Measurements from ENCODE around the gene TNS4. TPM values are rescaled to one million over a fixed set of nuclear protein-coding genes. Genes with fewer than 3 reads are reported as not detected.
A peak's percentile ranks its signal among the peaks of the same experiment; 100 is the strongest.

TNS4 gene
- total RNA-seq, 4 donors from 2014 or later = 0.30 TPM; not detected in 3

- TF ChIP-seq POLR2A (IDR thresholded peaks at IDR 0.05) (no peak), EP300 (IDR thresholded peaks at IDR 0.05) (peak in 1 of 2 donors; percentile 64), CTCF (IDR thresholded peaks at IDR 0.05) (no peak)
- peaks cover 0 to 91% (median 75%) of the 10 kb centered on the region in 4 donors for H3K4me1 ChIP-seq
- H3K9me3 ChIP-seq = no peaks in the 10 kb centered on the region
- 25 to 30% methylated on average over 7 of the region's 7 CpGs for WGBS, 2 donors
- DNase-seq (ENCODE audit: low spot score in 2 of 2) = no peak
- H3K4me3 ChIP-seq = peak overlapping the region in 2 of 4 donors; percentile 27 to 84
- H3K36me3 ChIP-seq = peaks cover 0 to 10% (median 0%) of the 10 kb centered on the region in 3 donors
- H3K27me3 ChIP-seq = no peaks in the 10 kb centered on the region
- peak overlapping the region; percentile 64 to 95 (median 82) for H3K27ac ChIP-seq
These were observed 52.7 kb downstream of the TNS4 start for GRCh38 chr17:40448639-40449261.

GRCh38 chr17:40448213-40448638 lies 53.2 kb downstream of the TNS4 start:
- Histone ChIP-seq H3K27ac (peak overlapping the region; percentile 64 to 95 (median 82)), H3K4me3 (peak overlapping the region in 2 of 4 donors; percentile 27 to 84)
- peak in 1 of 2 donors; percentile 43 for DNase-seq (ENCODE audit: low spot score in 2 of 2)

GRCh38 chr17:40447806-40448205 lies 53.6 kb downstream of the TNS4 start:
- Histone ChIP-seq H3K27me3 (no peaks in the 10 kb centered on the region), H3K9me3 (no peaks in the 10 kb centered on the region), H3K4me1 (peaks cover 0 to 83% (median 73%) of the 10 kb centered on the region in 4 donors), H3K4me3 (peak overlapping the region in 2 of 4 donors; percentile 27 to 84), H3K36me3 (peaks cover 0 to under 1% (median 0%) of the 10 kb centered on the region in 3 donors), H3K27ac (peak overlapping the region; percentile 64 to 95 (median 82))
- 56 to 58% methylated on average over 4 of the region's 4 CpGs for WGBS, 2 donors
- TF ChIP-seq POLR2A (IDR thresholded peaks at IDR 0.05) (no peak), CTCF (IDR thresholded peaks at IDR 0.05) (no peak)
- DNase-seq (ENCODE audit: low spot score in 2 of 2) = no peak

More at GRCh38 chr17:40448213-40448638, 53.2 kb downstream of the TNS4 start:
- 8 to 19% methylated on average over 8 of the region's 8 CpGs for WGBS, 2 donors
- Histone ChIP-seq H3K4me1 (peaks cover 0 to 86% (median 73%) of the 10 kb centered on the region in 4 donors), H3K36me3 (peaks cover 0 to 5% (median 0%) of the 10 kb centered on the region in 3 donors), H3K27me3 (no peaks in the 10 kb centered on the region), H3K9me3 (no peaks in the 10 kb centered on the region)
- no peak for TF ChIP-seq EP300 (IDR thresholded peaks at IDR 0.05)
- no peak for TF ChIP-seq CTCF (IDR thresholded peaks at IDR 0.05)
- TF ChIP-seq POLR2A (IDR thresholded peaks at IDR 0.05) = no peak

- no peak for TF ChIP-seq CTCF (IDR thresholded peaks at IDR 0.05)
- peak; percentile 55 to 74 for TF ChIP-seq EP300 (IDR thresholded peaks at IDR 0.05)
- TF ChIP-seq POLR2A (IDR thresholded peaks at IDR 0.05) = peak in 1 of 2 donors; percentile 21
- H3K36me3 ChIP-seq = no peaks in the 10 kb centered on the region
- peak overlapping the region; percentile 70 to 95 (median 84) for H3K27ac ChIP-seq
- DNase-seq (ENCODE audit: low spot score in 2 of 2) = peak in 1 of 2 donors; percentile 41
- H3K4me3 ChIP-seq = peak overlapping the region; percentile 7 to 84 (median 52)
- no peaks in the 10 kb centered on the region for H3K9me3 ChIP-seq
- 34 to 39% methylated on average over 8 of the region's 8 CpGs for WGBS, 2 donors
- peaks cover 0 to 83% (median 74%) of the 10 kb centered on the region in 4 donors for H3K4me1 ChIP-seq
- no peaks in the 10 kb centered on the region for H3K27me3 ChIP-seq
These were observed 54.2 kb downstream of the TNS4 start for GRCh38 chr17:40447148-40447644.

Data from tibial nerve (tissue), 4 donors.